T-helper 2 cell (primary cell): ENCODE measurements around the gene GIT1.

Experiments used
- DNase-seq, 5 experiments: peaks; one replicate each; pipeline versions ENCODE4 v3.0.0 to v3.0.0-alpha.2; 2012 to 2022

Gene GIT1

DNA sequence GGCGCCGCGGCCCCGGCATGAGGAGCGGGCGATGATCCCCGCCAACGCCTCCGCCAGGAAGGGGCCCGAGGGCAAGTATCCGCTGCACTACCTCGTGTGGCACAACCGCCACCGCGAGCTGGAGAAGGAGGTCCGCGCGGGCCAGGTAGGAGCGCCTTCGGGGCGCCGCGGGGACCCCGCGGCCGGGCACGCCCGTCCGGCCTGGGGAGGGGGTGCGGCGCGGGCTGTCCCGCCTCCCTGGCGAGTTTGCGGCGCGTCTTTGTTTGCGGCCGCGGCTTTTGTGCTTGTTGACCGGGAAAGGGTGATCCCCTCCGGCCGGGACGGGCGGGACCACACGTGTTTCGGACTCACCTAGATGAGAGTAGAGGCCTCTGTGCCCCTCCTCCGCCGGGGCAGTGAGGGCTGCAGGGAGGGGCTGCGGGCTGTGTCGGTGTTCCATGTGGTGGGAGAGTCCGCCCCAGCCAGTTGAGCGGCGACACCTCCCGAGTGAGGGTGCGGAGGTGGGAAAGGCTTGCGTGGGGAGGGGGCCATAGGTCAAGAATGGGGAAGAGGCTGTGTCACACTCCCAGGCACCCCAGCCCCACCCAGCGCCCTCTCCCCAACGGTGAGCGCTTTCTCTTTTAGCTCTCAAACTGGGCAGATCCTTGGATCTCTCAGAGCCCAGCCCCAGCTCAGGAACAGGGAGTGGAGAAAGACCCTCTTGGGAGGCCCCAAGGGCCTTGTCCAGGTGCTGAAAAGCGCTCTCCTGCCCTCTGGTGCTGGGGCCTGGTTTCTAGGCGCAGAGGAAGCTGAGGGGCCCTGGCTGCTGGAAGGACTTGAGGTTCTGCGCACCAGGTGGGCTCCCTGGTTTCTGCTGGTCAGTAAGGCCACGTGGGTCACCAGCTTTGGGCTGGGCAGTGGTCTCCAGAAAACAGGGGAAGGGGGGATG lies 4.4 kb upstream of the GIT1 start:
- peak in 1 of 5 experiments; percentile 31 for DNase-seq

DNA sequence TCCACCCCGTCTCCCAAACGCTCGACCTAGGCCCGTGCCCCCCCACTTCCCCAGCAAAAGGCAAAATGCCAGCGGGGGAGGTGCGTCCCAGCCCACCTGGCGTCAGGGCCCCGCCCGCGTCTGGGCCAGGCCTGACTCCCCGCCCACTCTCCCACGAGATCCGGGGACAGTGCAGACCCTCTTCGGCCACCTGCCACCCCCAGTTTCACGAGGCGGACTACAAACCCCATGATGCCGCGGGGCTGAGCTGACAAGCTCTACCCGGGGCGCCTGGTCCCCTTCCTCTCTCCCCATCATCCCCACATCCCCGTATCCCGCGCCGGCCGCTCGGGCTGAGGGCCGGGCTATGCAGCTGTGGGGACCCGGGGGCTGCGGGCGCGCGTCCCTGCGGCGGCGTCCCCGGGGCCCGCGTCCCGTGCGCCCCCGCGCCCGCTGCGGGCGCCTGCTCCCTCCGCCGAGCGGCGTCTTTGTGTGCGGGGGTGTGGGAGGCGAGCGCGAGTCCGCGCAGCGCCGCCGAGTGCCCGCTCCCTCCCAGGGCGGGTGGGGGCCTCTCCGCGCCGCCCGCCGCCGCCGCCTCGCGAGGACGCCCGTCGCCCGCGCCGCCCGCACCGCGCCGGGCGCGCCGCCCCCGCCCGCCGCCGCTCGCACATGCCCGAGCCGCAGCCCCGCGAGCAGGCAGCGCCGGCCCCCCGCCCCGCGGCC lies 3.6 kb upstream of the GIT1 start, which contains the start of gene ANKRD13B:
TSS of gene ANKRD13B (plus strand) at position 283 of the 702 bp plus-strand sequence. CDS start 490 bp downstream, outside the sequence.
- peak in 1 of 5 experiments; percentile 41 for DNase-seq

DNA sequence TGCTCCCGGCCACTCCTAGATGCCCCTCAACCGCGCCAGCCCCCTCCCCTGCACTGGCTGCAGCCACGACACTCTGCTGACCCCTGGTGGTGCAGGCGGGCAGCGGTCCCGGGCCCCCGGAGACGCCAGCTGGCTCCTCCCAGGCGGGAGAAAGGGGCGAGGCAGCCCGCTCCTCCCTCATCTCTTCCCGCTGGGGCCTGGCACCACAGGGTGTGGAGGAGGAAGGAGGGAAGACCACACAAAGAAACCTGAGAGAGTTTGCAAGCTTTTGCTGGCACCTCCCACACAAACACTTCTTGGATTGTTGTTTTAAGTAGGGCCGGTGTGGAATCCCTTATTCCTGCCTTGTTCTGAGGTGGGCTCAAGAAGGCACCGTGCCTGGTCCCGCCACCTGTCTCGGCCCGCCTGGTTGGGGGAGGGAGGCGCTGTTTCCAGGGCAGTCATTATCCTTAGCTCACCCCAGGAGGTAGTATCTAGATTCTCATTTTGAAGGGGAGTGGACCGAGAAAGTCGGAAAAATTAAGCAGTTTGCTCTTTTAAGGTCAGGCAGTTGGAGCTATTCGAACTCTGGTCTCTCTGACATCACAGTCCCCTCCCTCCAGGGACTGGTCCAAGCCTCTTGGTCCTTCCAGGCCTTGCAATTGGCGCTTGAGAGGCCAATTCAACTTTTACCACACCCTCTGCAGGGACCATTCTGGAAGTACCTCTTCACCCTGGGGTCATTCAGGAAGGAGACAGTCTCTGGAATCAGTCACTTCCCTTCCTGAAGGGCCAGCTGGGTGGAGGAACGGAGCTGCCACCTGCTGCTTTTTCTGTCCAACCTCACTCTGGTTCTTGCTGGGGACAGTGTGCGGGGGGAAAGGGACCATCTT lies 2.5 kb upstream of the GIT1 start:
- peak; percentile 60 to 75 (median 65) for DNase-seq

DNA sequence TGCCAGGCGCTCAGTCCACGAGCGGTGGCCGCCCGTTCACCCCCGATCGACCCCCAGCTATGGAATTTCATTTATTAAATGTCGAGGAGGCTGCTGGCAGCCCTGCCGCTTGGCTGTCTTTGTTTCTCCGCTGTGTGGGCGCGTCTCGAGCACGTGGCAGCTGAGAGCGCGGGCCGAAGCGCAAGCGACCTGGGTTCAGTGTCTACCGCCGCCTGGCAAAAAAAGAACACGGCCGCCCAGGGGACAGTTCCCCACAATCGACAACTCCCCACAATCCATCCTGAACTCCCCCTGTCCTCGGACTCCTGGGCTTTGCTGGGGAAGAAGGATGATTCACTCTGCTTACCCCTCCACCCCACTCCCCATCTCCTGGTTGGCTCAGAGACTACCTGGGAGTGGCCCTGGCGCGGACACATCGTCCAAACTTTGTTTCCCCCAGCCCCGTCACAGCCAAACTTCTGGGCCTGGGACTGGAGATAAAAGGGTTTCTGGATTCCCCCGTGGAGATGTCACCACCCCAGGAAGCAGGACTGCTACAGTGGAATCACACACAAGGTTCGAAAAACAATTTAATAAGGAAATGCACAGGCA lies 1.8 kb upstream of the GIT1 start:
- DNase-seq: peak in 1 of 5 experiments; percentile 36

DNA sequence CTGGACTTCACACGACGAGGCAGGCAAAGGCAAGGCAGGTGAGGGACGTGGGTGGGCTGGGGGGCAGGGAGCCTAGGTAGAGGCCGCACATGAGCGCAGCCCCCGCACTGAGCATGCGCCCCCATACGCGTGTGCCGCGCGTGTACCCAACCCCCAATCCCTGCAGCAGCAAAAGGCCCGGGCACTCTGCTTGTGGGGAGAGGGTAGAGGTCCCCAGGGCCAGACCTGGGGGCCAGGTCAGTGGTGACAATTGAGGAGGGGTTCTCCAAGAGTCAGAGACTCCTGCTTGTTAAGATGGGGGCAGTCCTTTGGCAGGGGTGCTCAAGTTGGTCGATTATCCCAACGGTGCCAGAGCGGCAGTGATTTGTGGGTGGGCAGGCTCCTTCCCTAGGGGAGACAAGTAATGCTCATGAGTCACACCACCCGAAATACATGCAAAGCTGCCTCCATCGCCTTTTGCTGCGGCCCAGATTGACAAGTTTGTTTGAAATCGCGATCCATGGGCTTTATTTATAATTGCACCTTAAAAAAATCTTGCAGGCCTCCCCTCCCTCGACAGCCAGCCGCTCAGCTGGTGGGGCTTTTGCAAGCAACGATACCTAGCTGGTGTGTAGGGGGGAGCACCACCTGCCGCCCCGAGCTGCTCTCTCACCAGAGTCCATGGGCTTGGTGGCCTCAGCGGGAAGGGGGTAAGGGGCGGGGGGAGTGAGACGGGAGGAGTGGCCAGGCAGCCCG lies 1.1 kb upstream of the GIT1 start:
- DNase-seq: no peak

DNA sequence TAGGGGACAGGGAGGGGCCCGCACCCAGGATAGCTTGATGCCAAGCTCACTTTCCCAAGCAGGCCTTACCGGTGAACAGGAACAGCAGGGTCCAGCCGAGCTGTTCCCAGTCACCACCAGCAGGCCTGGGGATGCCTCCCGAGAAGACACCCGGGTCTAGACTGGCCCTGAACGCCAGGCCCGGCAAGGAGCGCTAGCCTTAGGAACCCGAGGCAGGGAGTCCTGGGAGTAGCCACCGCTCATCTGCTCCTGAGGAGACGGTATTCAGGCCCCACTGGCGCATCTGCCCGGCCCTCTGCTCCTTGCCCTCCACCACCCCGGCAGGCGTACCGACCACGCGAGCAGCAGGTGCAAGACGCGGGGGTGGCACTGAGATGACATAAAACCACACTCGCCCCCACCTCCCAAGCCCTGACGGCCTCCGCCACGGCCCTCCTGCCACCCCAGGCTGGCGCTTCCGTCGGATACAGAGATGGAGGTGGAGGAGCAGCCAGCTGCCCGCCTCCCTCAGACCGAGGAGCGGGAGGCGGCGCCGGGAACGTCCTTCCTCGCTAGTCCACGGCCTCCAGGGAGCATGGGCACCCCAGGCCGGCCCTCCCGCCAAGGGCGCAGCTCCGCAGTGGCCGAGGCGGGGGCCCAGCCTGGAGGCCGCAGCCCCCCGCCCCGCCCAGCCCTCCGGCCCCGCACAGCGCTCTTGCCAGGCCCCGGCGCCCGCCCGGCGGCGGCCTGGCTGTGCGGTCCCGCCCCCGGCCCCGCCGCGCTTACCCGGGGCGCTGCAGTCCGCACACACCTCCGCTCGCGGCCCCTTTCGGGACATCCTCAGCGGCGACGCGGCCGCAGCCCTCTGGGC lies 661 bp downstream of the GIT1 start:
- peak in 4 of 5 experiments; percentile 30 to 77 (median 49) for DNase-seq

DNA sequence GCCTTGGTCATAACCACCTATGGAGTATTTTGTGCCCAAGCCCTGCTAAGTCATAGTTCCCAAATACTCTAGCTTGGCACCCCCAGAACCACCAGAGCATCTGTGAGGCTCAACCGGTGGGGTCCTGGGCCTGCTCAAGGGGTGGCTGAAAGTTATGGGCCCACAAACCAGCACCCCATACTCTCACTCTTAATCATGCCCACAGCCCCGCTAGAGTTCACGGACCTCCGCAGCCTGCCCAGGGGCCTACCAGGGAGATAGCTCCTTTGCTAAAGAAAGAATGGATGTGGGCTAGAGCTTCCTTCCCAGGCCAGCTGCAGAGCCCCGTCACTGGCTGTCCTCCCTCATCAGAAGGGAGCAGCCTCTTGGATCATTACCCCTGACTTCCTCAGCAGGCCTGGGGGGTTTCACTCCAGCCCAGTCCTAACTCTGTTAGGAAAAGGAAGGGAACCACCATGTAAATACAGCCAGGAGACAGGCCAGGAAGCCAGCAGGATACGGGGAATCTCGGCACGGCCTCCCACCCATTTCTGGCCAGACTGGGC lies 1.4 kb downstream of the GIT1 start:
- DNase-seq: no peak

DNA sequence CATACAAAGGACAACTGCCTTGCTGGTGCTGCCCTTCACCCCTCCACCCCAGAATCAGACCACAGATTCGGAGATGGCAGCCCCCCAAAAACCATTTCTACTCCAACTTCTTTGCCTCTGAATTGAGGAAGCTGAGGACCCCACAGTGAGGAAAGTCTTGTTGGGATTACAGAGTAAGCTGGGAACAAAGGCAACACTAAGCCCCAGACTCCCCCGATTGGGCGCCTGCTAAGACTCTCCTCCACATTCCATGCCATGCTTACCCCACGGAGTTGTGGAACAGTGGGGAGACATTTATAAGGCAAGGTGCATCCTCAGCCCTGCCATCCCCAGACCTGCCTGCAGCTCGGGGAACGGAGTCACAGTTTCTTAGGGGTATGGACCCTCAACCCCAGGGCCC lies 1.9 kb downstream of the GIT1 start:
- no peak for DNase-seq

DNA sequence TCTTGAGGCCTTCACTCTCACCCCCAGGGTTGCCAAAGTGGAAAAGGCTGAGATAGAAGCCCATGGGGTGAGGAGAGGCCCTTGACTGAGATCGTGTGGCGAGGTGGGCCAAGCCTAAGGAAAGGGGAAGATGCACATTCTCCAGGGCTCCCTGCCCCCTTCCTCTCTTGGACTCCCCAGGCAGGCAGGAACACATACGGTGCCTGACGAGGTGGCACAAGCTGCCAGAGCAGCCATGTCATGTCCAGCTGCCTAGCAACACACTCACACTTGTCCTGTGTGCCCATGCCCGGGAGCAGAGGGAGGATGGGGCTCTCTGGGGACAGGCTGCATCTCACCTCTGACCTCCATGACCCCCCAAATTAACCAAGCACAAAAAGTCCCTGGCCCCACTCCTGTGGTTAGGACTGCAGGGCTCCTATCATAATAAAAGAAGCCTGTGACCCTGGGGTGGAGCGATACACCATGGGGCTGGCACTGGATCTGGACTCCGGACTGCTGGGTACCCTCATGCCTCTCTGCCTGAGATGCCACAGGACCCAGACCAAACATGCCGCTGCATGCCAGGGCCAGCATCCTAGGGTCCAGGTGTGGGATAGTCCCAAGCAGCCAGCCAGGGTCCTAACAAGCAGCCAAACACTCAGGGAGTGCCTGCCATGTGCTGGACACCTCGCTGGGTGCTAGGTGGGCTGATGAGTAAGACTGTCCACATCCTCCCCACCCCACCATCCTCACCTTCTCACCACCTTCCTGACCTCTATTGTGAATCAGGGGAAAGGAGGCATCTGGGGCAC lies 2.6 kb downstream of the GIT1 start:
- no peak for DNase-seq

DNA sequence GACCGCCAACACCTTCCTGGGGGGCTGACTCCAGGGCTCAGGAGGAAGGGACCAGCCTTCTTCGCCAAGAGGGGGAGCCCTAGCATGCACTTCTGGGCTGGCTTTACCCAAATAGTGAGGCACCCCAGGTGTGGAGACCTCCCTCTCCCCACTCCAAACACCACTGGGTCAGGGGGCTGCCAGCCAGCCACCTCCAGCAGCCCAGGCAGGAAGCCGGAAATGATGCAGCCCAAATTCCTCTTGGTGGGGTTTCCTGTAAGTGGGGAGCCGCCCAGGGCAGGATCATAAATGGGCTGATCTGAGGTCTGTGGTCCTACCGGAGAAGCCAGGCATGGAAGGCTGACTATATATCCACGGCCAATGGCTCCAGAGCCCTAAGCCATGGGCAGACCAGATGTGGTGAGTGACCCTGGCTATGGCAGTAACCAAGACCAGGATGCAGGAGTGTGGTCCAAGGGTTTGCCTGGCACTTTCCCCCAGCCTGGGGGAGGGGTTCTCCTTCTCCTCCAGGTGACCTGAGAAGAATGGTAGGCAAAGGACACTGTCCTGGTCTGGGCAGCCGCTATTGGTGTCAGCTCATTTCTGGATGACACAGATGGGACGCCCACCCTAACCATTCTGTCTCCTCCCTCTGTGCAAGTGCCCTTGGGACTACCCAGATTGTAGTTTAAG lies 4.2 kb downstream of the GIT1 start:
- peak in 1 of 5 experiments; percentile 28 for DNase-seq

DNA sequence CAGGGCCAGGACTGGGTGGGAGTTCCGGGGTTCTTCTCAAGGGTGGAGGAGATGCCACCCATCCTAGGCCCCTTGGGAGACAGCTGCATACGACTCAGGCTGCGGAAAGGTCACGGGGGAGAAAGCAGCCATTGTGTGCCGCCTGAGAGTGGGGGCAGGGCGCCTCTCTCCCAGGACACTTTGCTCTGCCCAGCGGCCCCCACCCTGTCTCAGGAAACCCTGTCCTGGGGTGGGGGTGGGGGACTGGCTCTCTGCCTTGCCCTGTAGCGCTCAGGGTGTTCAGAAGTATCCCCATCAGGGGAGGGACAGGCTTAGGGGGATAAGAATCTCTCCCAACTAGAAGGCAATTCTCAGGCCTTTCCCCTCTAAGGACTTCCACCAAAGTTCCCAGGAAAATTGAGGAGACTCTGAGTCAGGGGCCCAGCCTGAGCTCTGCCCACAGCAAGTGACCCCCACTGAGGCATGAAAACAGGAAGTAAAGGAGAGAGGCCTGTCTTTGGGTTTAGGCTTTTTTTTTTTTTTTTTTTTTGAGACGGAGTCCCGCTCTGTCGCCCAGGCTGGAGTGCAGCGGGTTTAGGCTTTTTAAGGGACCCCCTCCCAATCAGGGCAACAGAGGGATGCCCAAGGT lies 4.9 kb downstream of the GIT1 start:
- DNase-seq: no peak

DNA sequence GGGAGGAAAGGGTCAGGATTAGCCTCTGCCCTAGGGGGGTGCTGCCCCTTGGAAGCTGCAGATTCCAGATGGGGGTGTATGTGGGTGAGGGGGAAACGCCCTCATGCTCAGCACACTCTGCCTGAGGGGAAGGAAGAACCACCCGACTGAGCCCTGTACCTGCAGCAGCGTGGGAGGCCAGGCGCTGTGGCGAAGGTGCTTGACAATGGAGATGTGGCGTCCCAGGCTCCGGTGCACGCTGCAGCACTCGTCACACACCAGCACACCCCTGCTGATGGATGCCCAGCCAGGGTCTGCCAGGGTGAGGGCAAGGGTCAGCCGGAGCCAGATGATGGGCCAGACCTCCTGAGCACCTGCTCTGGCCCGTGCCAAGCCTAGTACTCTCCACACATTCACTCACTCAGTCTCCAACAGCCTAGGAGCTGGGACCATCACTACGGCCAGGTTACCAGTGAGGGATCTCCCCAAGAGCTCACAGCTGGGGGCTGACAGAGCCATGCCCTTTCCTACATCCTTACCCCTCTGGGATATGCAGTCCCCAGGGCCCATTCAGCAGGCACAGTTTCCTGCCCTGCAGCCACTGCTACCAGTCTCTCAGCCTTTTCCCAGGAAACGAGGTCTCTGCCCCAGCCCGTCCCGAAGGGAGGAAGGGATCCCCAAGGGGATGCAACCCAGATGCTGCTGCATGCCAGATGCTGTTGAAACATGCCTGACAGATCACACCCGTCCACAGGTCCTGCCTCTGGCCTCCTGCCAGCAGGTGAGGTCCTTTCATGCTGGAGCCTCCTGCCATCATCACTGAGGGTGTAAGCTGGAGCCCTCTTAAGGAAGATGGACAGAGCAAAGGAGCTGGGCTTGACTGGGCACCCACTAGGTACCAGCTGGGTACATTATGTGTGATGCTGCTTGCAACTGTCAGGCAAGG lies 5.9 kb downstream of the GIT1 start:
- DNase-seq: no peak

DNA sequence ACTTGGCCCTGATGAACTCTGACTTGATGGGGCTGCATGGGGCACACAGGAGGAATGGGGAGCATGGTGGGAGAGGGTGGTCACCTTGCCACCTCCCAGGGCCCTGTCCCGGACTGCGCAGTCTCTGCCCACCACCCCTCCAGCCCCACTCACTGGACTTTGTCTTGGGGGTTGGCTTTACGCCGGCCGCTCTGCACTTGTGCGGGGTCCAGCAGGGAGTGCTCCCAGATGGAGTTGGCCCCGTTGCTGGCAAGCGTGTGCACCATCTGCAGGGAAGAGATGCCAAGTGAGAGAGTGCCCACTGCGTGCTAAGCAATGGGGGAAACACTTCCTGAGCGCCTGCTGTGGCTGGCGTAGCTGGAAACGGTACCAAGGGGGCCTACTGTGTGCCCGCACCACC lies 6.7 kb downstream of the GIT1 start:
- DNase-seq: no peak

DNA sequence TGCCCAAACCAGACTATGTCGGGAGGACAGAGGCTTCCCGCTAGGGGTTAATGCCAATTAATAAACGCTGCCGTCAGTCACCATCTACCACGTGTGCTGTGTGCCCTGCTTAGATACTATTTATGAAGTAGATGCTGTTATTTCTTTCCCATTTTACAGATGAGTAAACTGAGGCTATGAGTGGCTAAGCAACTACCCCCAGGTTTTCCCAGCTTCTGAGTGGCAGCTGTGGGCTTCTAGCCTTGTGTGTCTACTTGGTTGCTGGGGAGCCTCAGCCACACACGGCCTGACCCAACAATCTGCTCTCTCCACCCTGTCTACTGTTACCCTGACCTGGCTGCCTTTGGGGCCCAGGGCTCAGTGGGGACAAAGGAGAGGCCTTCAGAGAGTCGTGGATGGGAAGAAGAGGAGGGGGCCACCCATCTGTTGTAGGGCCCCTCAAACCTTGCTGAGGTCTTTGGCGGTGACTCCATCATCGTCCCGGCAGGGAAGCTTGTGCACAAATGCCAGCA lies 7.1 kb downstream of the GIT1 start:
- no peak for DNase-seq

DNA sequence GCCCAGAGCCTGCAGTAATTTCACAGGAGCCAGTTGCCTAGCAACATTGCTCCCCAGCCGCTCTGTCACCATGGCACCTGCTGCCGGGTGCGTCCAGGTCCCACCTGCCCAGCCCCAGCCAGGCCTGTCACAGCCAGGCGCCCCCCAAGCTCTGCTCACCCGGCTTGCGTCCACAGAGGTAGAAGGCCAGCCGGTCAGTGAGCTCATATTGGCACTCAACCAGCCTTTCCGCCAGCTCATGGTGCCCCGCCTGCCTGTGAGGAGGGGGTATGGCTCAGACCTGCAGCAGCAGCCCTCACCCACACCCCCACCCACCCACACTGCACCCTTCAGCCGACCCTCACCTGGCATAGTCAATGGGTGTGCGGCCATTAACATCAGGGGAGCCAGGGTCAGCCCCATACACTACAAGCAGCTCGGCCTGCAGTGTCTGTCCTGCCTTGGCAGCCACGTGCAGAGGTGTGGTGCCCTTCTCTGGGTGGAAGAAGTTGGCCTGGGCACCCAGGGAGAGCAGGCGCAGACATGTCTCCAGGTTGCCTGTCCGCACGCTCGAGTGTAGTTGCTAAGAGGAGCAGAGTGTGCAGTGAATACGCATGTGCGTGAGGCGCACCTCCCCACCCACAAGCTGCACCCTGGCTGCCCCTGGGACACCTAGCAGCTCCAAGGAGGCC lies 7.7 kb downstream of the GIT1 start:
- no peak for DNase-seq
